B cell (primary cell): Measurements from ENCODE around the gene LYSMD1. TPM values are rescaled to one million over a fixed set of nuclear protein-coding genes. Genes with fewer than 3 reads are reported as not detected.

Experiments used
- ATAC-seq: fragments of 200-7000 bp; cut with Tn5 transposase; one replicate; pipeline ENCODE4 v1.10.0; 2021; ENCODE audit warnings: low read depth, mild to moderate bottlenecking, moderate number of reproducible peaks, moderate library complexity
- CTCF ChIA-PET: fragments of 350-600 bp; sonication (Branson Sonifier 250); formaldehyde crosslinking; loops from one replicate; lab custom pipeline; 2021; ENCODE audit warnings: antibody characterized with exemption, inconsistent platforms; lab: Charles Lee
- POLR2A ChIA-PET: fragments of 350-600 bp; sonication (Branson Sonifier 250); formaldehyde crosslinking; loops from one replicate; lab custom pipeline; 2021; ENCODE audit warnings: antibody characterized with exemption; lab: Charles Lee
- DNase-seq: peaks from one replicate; pipeline ENCODE4 v3.0.0; 2013
- H2AFZ ChIP-seq: 2 replicates; pipeline ENCODE4 v1.6.1; 2012; ENCODE audit warnings: mild to moderate bottlenecking, low read depth, low read length; ENCODE audit not compliant: insufficient read depth, poor library complexity, severe bottlenecking
- H3K27ac ChIP-seq, 2 donors: 1 replicate in 1 of 2; 2 replicates in 1 of 2; pipeline ENCODE4 v1.5.1; 2012 to 2013; ENCODE audit warnings: low read length in 2 of 2, mild to moderate bottlenecking in 2 of 2, moderate library complexity in 1 of 2
- H3K27me3 ChIP-seq, 4 experiments: fragments of 200-600 bp in 1 of 4; sonication (generic) in 1 of 4; replicated peaks in 1 of 4; 1 replicate in 2 of 4; 2 replicates in 2 of 4; pipeline versions ENCODE4 v1.6.1 to v1.7.0; 2013 to 2016; ENCODE audit warnings: low read length in 3 of 4, mild to moderate bottlenecking in 2 of 4, mixed read lengths in 1 of 4, moderate library complexity in 1 of 4; ENCODE audit not compliant: insufficient read depth in 4 of 4, control insufficient read depth in 3 of 4; ENCODE audit errors: control extremely low read depth in 1 of 4
- H3K36me3 ChIP-seq, 2 experiments: replicated peaks in 1 of 2; 1 replicate in 1 of 2; 2 replicates in 1 of 2; pipeline versions ENCODE4 v1.6.1 to v1.7.1; 2013; ENCODE audit warnings: low read length in 1 of 2; ENCODE audit not compliant: insufficient read depth in 2 of 2, control insufficient read depth in 1 of 2; ENCODE audit errors: control extremely low read depth in 1 of 2, extremely low read depth in 1 of 2
- H3K4me1 ChIP-seq, 2 donors: fragments of 200-600 bp in 1 of 2; sonication (generic) in 1 of 2; 1 replicate in 1 of 2; 2 replicates in 1 of 2; pipeline versions ENCODE4 v1.5.1 to v1.6.1; 2013 to 2017; ENCODE audit warnings: low read length in 2 of 2; ENCODE audit not compliant: control insufficient read depth in 2 of 2, insufficient read depth in 2 of 2
- H3K4me2 ChIP-seq: replicated peaks from 2 replicates; pipeline ENCODE3; 2012; ENCODE audit warnings: mild to moderate bottlenecking, low read depth, low read length; ENCODE audit not compliant: poor library complexity, severe bottlenecking
- H3K4me3 ChIP-seq, 5 experiments: fragments of 200-600 bp in 1 of 5; sonication (generic) in 1 of 5; 1 replicate in 3 of 5; 2 replicates in 2 of 5; pipeline versions ENCODE4 v1.5.1 to v1.7.0; 2011 to 2016; ENCODE audit warnings: low read length in 4 of 5, mild to moderate bottlenecking in 4 of 5, low read depth in 2 of 5, control low read depth in 1 of 5, moderate library complexity in 1 of 5; ENCODE audit not compliant: insufficient read depth in 1 of 5; ENCODE audit errors: control extremely low read depth in 1 of 5, extremely low read depth in 1 of 5
- H3K79me2 ChIP-seq: fragments of 200-600 bp; sonication (generic); one replicate; pipeline ENCODE4 v1.6.0; 2016; ENCODE audit warnings: low read length; ENCODE audit not compliant: control insufficient read depth, insufficient read depth
- H3K9ac ChIP-seq: fragments of 200-600 bp; sonication (generic); 2 replicates; pipeline ENCODE4 v1.6.1; 2017; ENCODE audit warnings: mild to moderate bottlenecking, low read length, moderate library complexity
- H3K9me3 ChIP-seq, 3 donors: one replicate each; pipeline versions ENCODE4 v1.6.1 to v1.7.1; 2013; ENCODE audit warnings: low read length in 2 of 3; ENCODE audit not compliant: control insufficient read depth in 2 of 3, insufficient read depth in 1 of 3; ENCODE audit errors: control extremely low read depth in 1 of 3
- H4K20me1 ChIP-seq: 2 replicates; pipeline ENCODE4 v1.6.0; 2012; ENCODE audit warnings: mild to moderate bottlenecking, low read length; ENCODE audit not compliant: insufficient read depth, control insufficient read depth, poor library complexity, severe bottlenecking
- H3K27ac Mint-ChIP-seq: one replicate; pipeline ENCODE4 v1.8.0; 2021; ENCODE audit warnings: mixed read lengths
- H3K27me3 Mint-ChIP-seq: one replicate; pipeline ENCODE4 v1.8.0; 2021; ENCODE audit warnings: mixed read lengths
- H3K4me1 Mint-ChIP-seq: one replicate; pipeline ENCODE4 v1.8.0; 2021; ENCODE audit warnings: mixed read lengths
- H3K4me3 Mint-ChIP-seq: one replicate; pipeline ENCODE4 v1.8.0; 2021; ENCODE audit warnings: mixed read lengths
- H3K9me3 Mint-ChIP-seq: one replicate; pipeline ENCODE4 v1.8.0; 2022; ENCODE audit warnings: mixed read lengths; ENCODE audit not compliant: insufficient read depth
- CTCF ChIP-seq: fragments of 200-600 bp; IDR thresholded peaks from one replicate; pipeline ENCODE4 v1.8.0; 2022; ENCODE audit warnings: antibody characterized with exemption, mild to moderate bottlenecking
- EZH2 ChIP-seq: IDR thresholded peaks from 2 replicates; pipeline ENCODE4 v1.6.1; 2012; ENCODE audit warnings: borderline replicate concordance, low read depth, mild to moderate bottlenecking, moderate library complexity, low read length; ENCODE audit not compliant: insufficient read depth, poor library complexity, severe bottlenecking
- WGBS: methylation state at CpG from one replicate; pipeline ENCODE4 v1.1.5; 2013; ENCODE audit warnings: missing lambda C conversion rate; ENCODE audit not compliant: insufficient coverage; 5-methylcytosine and 5-hydroxymethylcytosine counted together
- intact Hi-C: fragments of 100-400 bp; cut with micrococcal nuclease; formaldehyde crosslinking; loops from one replicate; pipeline ENCODE4 v1.10.0; 2022
- polyA plus RNA-seq: library from polyadenylated mRNA; depleted of rRNA; stranded (reverse); fragments of >200 nt; gene quantifications from 2 replicates; pipeline ENCODE4 v1.2.3, GENCODE V29; 2012
- total RNA-seq, 2 donors: library from RNA; stranded (reverse); fragments of 120-200 nt in 1 of 2; gene quantifications; 1 replicate in 1 of 2; 2 replicates in 1 of 2; pipeline versions ENCODE4 v1.2.3 to v1.2.4, GENCODE V29; 2013 to 2022

The LYSMD1 gene
- total and polyA plus RNA-seq, 2 donors (not counting 1 experiment from before 2014, with no cell fraction given): 1.4 to 5.8 TPM

- H3K27ac Mint-ChIP-seq: peak overlapping the region; percentile 97
- peak; percentile 13 for ATAC-seq
- peak; percentile 59 for DNase-seq
- H3K9me3 ChIP-seq: no peaks in the 10 kb centered on the region
- peaks cover 42% of the 10 kb centered on the region for H3K79me2 ChIP-seq
- peaks cover 30 to 38% of the 10 kb centered on the region in 2 donors for H3K4me1 ChIP-seq
- ChIA-PET POLR2A (interaction anchor here (0.5 to 1.6 kb wide), 6 partner anchors 9 to 329 kb away, joined by 3 to 7 read pairs (median 4); partner anchors contain the start of genes LYSMD1 and SCNM1), CTCF (interaction anchor here (0.6 to 9.6 kb wide), 26 partner anchors 8 to 247 kb away, joined by 3 to 227 read pairs (median 4); partner anchors contain the start of genes GABPB2, MLLT11, PSMD4 and TMOD4)
- peak overlapping the region; percentile 66 for H2AFZ ChIP-seq
- TF ChIP-seq CTCF: no peak
- no peak for TF ChIP-seq EZH2
- H3K4me3 ChIP-seq: peak overlapping the region; percentile 72 to 98 (median 72)
- H3K27me3 ChIP-seq: no peaks in the 10 kb centered on the region
- peak overlapping the region; percentile 99 for H3K4me3 Mint-ChIP-seq
- no peaks in the 10 kb centered on the region for H3K27me3 Mint-ChIP-seq
- H3K4me2 ChIP-seq: peak overlapping the region; percentile 86
- peaks cover 1 to 26% of the 10 kb centered on the region in 2 experiments for H3K36me3 ChIP-seq
- H3K4me1 Mint-ChIP-seq: peaks cover 44% of the 10 kb centered on the region
- intact Hi-C loops: loop anchor here (2.0 kb wide), 3 partner anchors 26 to 126 kb away; partner anchors contain the start of genes C1orf56 and ZNF687
- peaks cover 10% of the 10 kb centered on the region for H4K20me1 ChIP-seq
- WGBS: 0% methylated on average over 3 of the region's 6 CpGs
- peak overlapping the region; percentile 78 for H3K9ac ChIP-seq
- H3K9me3 Mint-ChIP-seq: no peaks in the 10 kb centered on the region
- peak overlapping the region; percentile 29 to 79 for H3K27ac ChIP-seq
Observed at GRCh38 chr1:151157067-151157531, 8.6 kb downstream of the LYSMD1 start.

GRCh38 chr1:151156515-151156819 lies 9.2 kb downstream of the LYSMD1 start, which contains the start of gene TNFAIP8L2:
Gene TNFAIP8L2 (plus strand): TSS chr1:151156649. CDS start chr1:151158698, 2,049 bp downstream.
- Histone ChIP-seq H2AFZ (peak within 1 kb of the TSS; percentile 66), H3K4me1 (peaks cover 30 to 37% of the 10 kb centered on the region in 2 donors), H3K4me3 (peak within 1 kb of the TSS; percentile 72 to 98 (median 72)), H3K27ac (peak within 1 kb of the TSS; percentile 29 to 79), H3K79me2 (peaks cover 40% of the 10 kb centered on the region), H4K20me1 (peaks cover 6% of the 10 kb centered on the region), H3K27me3 (no peaks in the 10 kb centered on the region), H3K4me2 (peak within 1 kb of the TSS; percentile 86), H3K36me3 (peaks cover 1 to 26% of the 10 kb centered on the region in 2 experiments), H3K9ac (peak within 1 kb of the TSS; percentile 78), H3K9me3 (no peaks in the 10 kb centered on the region)
- H3K27me3 Mint-ChIP-seq: no peaks in the 10 kb centered on the region
- no peaks in the 10 kb centered on the region for H3K9me3 Mint-ChIP-seq
- POLR2A ChIA-PET: interaction anchor here (0.5 to 1.6 kb wide), 5 partner anchors 10 to 329 kb away, joined by 3 to 5 read pairs (median 3); partner anchors contain the start of genes LYSMD1 and SCNM1
- peak within 1 kb of the TSS; percentile 97 for H3K27ac Mint-ChIP-seq
- peak within 1 kb of the TSS; percentile 99 for H3K4me3 Mint-ChIP-seq
- ATAC-seq (peak; percentile 85), DNase-seq (peak; percentile 77)
- TF ChIP-seq EZH2: no peak
- no peak for TF ChIP-seq CTCF
- intact Hi-C loops: loop anchor here (1.0 to 2.0 kb wide), 10 partner anchors 9 to 177 kb away; partner anchors contain the start of genes C1orf56, CDC42SE1, GABPB2 and LYSMD1
- 0% methylated on average over 4 of the region's 4 CpGs for WGBS
- peaks cover 41% of the 10 kb centered on the region for H3K4me1 Mint-ChIP-seq
- CTCF ChIA-PET: interaction anchor here (0.6 to 9.6 kb wide), 24 partner anchors 9 to 234 kb away, joined by 3 to 227 read pairs (median 4); partner anchors contain the start of genes GABPB2, MLLT11, PSMD4 and TMOD4
